ENCODE data around the gene LSAMP.

DNA sequence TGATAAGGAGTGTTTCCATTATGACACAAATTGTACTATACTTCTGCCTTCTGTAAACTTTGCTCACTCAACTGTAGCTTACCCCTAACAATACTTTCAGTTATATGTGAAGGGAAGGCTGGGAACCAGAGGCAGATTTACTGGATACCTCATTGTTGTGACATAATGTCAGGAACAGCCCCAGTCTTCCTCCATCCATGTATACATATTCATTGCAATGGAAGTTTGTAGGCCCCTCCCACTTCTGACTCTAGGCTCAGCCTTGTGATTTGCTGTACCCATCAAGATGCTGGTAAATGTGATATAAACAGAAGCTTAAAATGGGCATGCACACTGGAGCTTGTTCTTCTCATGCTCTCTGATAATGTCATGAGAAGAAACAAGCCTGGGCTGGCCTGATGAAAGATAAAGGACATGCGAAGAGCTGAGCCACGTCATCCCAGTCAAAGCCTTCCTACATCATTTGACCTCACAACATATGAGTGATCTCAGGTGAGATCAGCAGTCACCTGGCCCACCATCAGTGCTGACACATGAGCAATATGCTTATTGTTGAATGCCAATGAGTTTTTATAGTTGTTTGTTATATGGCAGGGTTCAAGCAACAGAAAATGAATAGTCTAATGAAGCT, 554.2 kb downstream of the LSAMP start:
- no peak for TF ChIP-seq POLR2A (IDR thresholded peaks at IDR 0.05)
- TF ChIP-seq, protein P1, sequence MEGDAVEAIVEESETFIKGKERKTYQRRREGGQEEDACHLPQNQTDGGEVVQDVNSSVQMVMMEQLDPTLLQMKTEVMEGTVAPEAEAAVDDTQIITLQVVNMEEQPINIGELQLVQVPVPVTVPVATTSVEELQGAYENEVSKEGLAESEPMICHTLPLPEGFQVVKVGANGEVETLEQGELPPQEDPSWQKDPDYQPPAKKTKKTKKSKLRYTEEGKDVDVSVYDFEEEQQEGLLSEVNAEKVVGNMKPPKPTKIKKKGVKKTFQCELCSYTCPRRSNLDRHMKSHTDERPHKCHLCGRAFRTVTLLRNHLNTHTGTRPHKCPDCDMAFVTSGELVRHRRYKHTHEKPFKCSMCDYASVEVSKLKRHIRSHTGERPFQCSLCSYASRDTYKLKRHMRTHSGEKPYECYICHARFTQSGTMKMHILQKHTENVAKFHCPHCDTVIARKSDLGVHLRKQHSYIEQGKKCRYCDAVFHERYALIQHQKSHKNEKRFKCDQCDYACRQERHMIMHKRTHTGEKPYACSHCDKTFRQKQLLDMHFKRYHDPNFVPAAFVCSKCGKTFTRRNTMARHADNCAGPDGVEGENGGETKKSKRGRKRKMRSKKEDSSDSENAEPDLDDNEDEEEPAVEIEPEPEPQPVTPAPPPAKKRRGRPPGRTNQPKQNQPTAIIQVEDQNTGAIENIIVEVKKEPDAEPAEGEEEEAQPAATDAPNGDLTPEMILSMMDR (IDR thresholded peaks at IDR 0.05): no peak

All from lower leg skin (tissue), 3 donors.